Spleen (tissue), 7 donors: ENCODE results near the gene OMA1.

ENCODE experiments used
- CTCF ChIP-seq, 11 experiments: fragments of 200-600 bp in 7 of 11; fragments of 450-650 bp in 4 of 11; sonication (generic) in 4 of 11; IDR thresholded peaks in 8 of 11; conservative IDR thresholded peaks in 3 of 11; 1 replicate in 7 of 11; 2 replicates in 4 of 11; pipeline versions ENCODE4 v1.4.0 to v1.8.0; 2016 to 2021; ENCODE audit warnings: antibody characterized with exemption in 11 of 11, inconsistent platforms in 4 of 11, mild to moderate bottlenecking in 1 of 11
- POLR2A ChIP-seq, 3 donors: fragments of 450-650 bp; IDR thresholded peaks; one replicate each; pipeline ENCODE4 v1.5.1; 2017; ENCODE audit warnings: antibody characterized with exemption in 3 of 3, mild to moderate bottlenecking in 1 of 3
- POLR2AphosphoS5 ChIP-seq, 3 donors: sonication (generic); formaldehyde crosslinking; IDR thresholded peaks; one replicate each; pipeline ENCODE4 v1.5.1; 2017; ENCODE audit warnings: antibody characterized with exemption in 3 of 3
- donor health status: DM: no; HTN: no; CAD: no; lungs with moderate emphysema.
- donor health status: DM: no; HTN: no; CAD: no.
- donor health status: DM: no; HTN: no; CAD: no.

GRCh38 chr1:58434181-58434580 lies 112.3 kb downstream of the OMA1 start:
- TF ChIP-seq CTCF (IDR thresholded peaks at IDR 0.05 in 8 of 11, conservative IDR thresholded peaks at IDR 0.05 in 3 of 11) (no peak), POLR2A (IDR thresholded peaks at IDR 0.05) (no peak), POLR2AphosphoS5 (IDR thresholded peaks at IDR 0.05) (no peak)
